Lower leg skin (tissue), 4 donors: ENCODE measurements around the gene WDR13. TPM values are rescaled to one million over a fixed set of nuclear protein-coding genes. Genes with fewer than 3 reads are reported as not detected.

Source experiments
- DNase-seq, 2 donors: peaks; one replicate each; pipeline ENCODE4 v3.0.0-alpha.2; 2019; ENCODE audit warnings: low spot score in 2 of 2
- H3K4me3 ChIP-seq: fragments of 200-600 bp; sonication (generic); 2 replicates; pipeline ENCODE4 v1.5.1; 2017; ENCODE audit warnings: mild to moderate bottlenecking, low read depth; ENCODE audit not compliant: poor library complexity, severe bottlenecking
- CTCF ChIP-seq, 3 donors: fragments of 450-650 bp; IDR thresholded peaks; one replicate each; pipeline ENCODE4 v1.5.1; 2016; ENCODE audit warnings: antibody characterized with exemption in 3 of 3, mild to moderate bottlenecking in 3 of 3, moderate library complexity in 2 of 3
- POLR2A ChIP-seq, 2 donors: fragments of 450-650 bp; IDR thresholded peaks; one replicate each; pipeline ENCODE4 v1.6.1; 2016 to 2017; ENCODE audit warnings: antibody characterized with exemption in 2 of 2, mild to moderate bottlenecking in 1 of 2, moderate library complexity in 1 of 2
- WGBS, 2 donors: methylation state at CpG; one replicate each; pipeline ENCODE4 v1.1.5; 2018; 5-methylcytosine and 5-hydroxymethylcytosine counted together
- intact Hi-C: fragments of 100-400 bp; cut with DNase I; formaldehyde crosslinking; loops from one replicate; pipeline ENCODE4 v1.15.0; 2023; ENCODE audit warnings: low total_unique reads
- total RNA-seq, 4 donors: library from RNA; depleted of rRNA; stranded (reverse); fragments of >200 nt; gene quantifications; one replicate each; pipeline ENCODE4 v1.1.0, GENCODE V29; 2016

The WDR13 gene
- total RNA-seq, 4 donors from 2014 or later = 87.8 to 143 (median 121) TPM

DNA sequence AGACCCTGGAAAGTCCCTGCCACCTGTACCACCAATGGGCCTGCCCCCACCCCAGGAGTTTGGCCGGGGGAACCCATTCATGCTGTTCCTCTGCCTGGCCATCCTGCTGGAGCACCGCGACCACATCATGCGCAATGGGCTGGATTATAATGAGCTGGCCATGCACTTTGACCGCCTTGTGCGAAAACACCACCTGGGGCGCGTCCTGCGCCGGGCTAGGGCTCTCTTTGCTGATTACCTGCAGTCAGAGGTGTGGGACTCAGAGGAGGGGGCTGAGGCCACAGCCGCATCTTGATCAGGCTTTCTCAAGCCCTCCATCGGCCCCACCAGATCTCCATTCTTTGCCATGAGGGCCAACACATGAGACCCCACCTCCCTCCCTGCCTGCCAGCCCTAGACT, 36.6 kb upstream of the WDR13 start:
- intact Hi-C loops = no loop called here
- no peak for TF ChIP-seq POLR2A (IDR thresholded peaks at IDR 0.05)
- no peak for TF ChIP-seq CTCF (IDR thresholded peaks at IDR 0.05)
- no peak overlapping the region for H3K4me3 ChIP-seq
- DNase-seq = no peak
- WGBS, 2 donors = 98 to 100% methylated on average over 1 to 9 of the region's 12 CpGs

GRCh38 chrX:48569958-48570357, 27.3 kb upstream of the WDR13 start:
- 50 to 64% methylated on average over 1 of the region's 1 CpG for WGBS, 2 donors
- intact Hi-C loops = no loop called here
- TF ChIP-seq POLR2A (IDR thresholded peaks at IDR 0.05) = no peak
- TF ChIP-seq CTCF (IDR thresholded peaks at IDR 0.05) = no peak
- H3K4me3 ChIP-seq = no peak overlapping the region
- DNase-seq = no peak

- 37 to 59% methylated on average over 19 of the region's 19 CpGs for WGBS, 2 donors
Observed at GRCh38 chrX:48573690-48574269, 23.5 kb upstream of the WDR13 start.

DNA sequence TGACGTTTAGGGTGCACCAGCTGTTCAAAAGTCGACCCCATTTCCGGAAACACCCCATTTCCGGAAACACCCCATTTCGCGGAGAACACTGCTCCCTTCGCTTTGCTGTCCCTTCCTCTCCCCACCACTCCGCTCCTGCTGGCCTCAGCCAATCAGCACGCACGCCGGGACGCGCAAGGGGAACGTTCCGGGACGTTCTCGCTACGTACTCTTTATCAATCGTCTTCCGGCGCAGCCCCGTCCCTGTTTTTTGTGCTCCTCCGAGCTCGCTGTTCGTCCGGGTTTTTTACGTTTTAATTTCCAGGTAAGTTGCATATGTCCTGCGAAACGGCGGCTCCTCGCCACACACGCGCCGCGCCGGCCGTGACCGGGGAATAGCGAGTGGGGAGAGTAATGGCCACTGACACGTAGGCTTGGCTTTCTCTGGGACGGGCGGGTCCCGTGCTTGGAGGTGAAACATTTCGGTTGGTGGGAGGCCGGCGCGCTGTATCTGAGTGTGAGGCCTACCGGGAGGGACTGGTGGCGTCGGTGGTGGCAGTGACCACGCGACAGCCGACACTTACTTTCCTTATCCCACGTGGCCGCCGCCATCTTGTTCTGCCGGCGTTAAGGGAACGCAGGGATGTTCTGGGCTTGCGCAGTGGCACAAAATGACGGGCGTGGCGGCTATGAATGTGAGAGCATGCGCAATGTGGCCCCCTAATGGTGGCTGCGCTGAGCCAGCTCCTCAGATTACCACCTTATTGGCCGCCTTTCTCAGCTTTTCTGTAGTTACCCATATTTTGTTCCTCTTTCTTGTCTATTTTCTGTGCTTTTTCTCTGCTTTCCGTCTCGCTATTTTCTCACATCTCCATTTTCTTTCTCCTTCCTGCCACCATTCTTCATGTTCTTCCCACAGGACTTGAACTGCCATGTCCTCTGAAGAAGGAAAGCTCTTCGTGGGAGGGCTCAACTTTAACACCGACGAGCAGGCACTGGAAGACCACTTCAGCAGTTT, 22.7 kb upstream of the WDR13 start, which contains the start of gene RBM3:
RBM3 (plus strand) TSS at position 215 of the 997 bp plus-strand sequence; CDS start at position 912, 697 bp downstream.
- no peak for TF ChIP-seq CTCF (IDR thresholded peaks at IDR 0.05)
- peak in 1 of 2 donors; percentile 58 for TF ChIP-seq POLR2A (IDR thresholded peaks at IDR 0.05)
- peak within 1 kb of the TSS; percentile 42 for H3K4me3 ChIP-seq
- intact Hi-C loops = no loop called here
- WGBS, 2 donors = 1 to 49% methylated on average over 63 to 71 of the region's 71 CpGs
- peak; percentile 91 to 98 for DNase-seq

More at GRCh38 chrX:48573690-48574269, 23.5 kb upstream of the WDR13 start:
- no peak overlapping the region for H3K4me3 ChIP-seq
- intact Hi-C loops = no loop called here
- DNase-seq = peak; percentile 58 to 87
- TF ChIP-seq CTCF (IDR thresholded peaks at IDR 0.05) (no peak), POLR2A (IDR thresholded peaks at IDR 0.05) (no peak)

DNA sequence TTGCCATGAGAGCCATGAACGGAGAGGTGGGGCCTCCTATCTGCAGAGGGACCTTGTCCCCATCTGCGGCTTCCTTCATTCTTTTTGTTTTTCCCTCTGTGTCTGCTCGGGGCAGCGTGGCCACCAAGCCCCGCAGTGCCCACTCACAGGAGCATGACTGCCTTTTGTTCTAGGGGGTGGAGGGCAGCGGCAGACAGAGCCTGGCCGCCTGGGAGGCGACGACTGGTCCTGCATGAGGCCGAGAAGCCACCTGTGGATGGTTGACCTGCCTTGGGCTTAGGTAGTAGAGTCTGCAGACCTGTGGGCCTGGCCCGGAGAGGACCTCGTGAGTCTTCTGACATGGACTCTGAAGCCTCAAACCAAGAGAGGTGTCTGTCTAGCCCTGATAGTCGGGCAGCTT, 21.6 kb upstream of the WDR13 start:
- peak overlapping the region; percentile 38 for H3K4me3 ChIP-seq
- 69 to 80% methylated on average over 5 to 13 of the region's 13 CpGs for WGBS, 2 donors
- TF ChIP-seq POLR2A (IDR thresholded peaks at IDR 0.05) (no peak), CTCF (IDR thresholded peaks at IDR 0.05) (no peak)
- no peak for DNase-seq
- intact Hi-C loops = no loop called here
